ENCODE results near the gene KICS2.
A peak's percentile ranks its signal among the peaks of the same experiment; 100 is the strongest.

Gene KICS2

GRCh38 chr12:64222009-64222765, at the start of gene KICS2:
TSS of gene KICS2 (minus strand) at chr12:64222296. CDS start at chr12:64222237, 59 bp downstream.
- no peak for TF ChIP-seq CTCF (conservative IDR thresholded peaks at IDR 0.05)
- peak within 1 kb of the TSS; percentile 78 for H3K27ac ChIP-seq

- H3K27ac ChIP-seq, result no peak overlapping the region
- TF ChIP-seq CTCF (conservative IDR thresholded peaks at IDR 0.05), result no peak
Observed at GRCh38 chr12:64270411-64270810, 48.3 kb upstream of the KICS2 start.

- no peak overlapping the region for H3K27ac ChIP-seq
- no peak for TF ChIP-seq CTCF (conservative IDR thresholded peaks at IDR 0.05)
Observed at GRCh38 chr12:64269161-64269560, 47.1 kb upstream of the KICS2 start.

GRCh38 chr12:64268409-64268808, 46.3 kb upstream of the KICS2 start:
- no peak overlapping the region for H3K27ac ChIP-seq
- TF ChIP-seq CTCF (conservative IDR thresholded peaks at IDR 0.05), result no peak

- TF ChIP-seq CTCF (conservative IDR thresholded peaks at IDR 0.05), result no peak
- H3K27ac ChIP-seq, result no peak overlapping the region
Observed at GRCh38 chr12:64265839-64266238, 43.7 kb upstream of the KICS2 start.

- no peak for TF ChIP-seq CTCF (conservative IDR thresholded peaks at IDR 0.05)
- no peak overlapping the region for H3K27ac ChIP-seq
Observed at GRCh38 chr12:64261813-64262212, 39.7 kb upstream of the KICS2 start.

- no peak overlapping the region for H3K27ac ChIP-seq
- no peak for TF ChIP-seq CTCF (conservative IDR thresholded peaks at IDR 0.05)
Observed at GRCh38 chr12:64258576-64258975, 36.5 kb upstream of the KICS2 start.
